ENCODE results near the gene SNRPA.

The SNRPA gene

GRCh38 chr19:40750058-40750873, 737 bp upstream of the SNRPA start, which contains the start of gene ACTMAP (continued):
- TF ChIP-seq ZNF280D (tag by site-specific recombination; IDR thresholded peaks at IDR 0.05): peak; percentile 89; the same call in 1 of the 2 replicates
- no peak for TF ChIP-seq ZNF645 (tag by site-specific recombination; IDR thresholded peaks at IDR 0.05)
- TF ChIP-seq YY2 (tag by site-specific recombination; IDR thresholded peaks at IDR 0.05): peak; percentile 99
- no peak for TF ChIP-seq ZNF544 (tag by site-specific recombination; IDR thresholded peaks at IDR 0.05)
- peak; percentile 97 for TF ChIP-seq KLF16 (tag by site-specific recombination; IDR thresholded peaks at IDR 0.05)
- no peak for TF ChIP-seq ZNF658 (tag by site-specific recombination; IDR thresholded peaks at IDR 0.05)
- TF ChIP-seq ZNF555 (tag by site-specific recombination; conservative IDR thresholded peaks at IDR 0.05): no peak
- peak; percentile 65; the same call in 1 of the 2 replicates for TF ChIP-seq ZNF449 (tag by site-specific recombination; IDR thresholded peaks at IDR 0.05)
- peak; percentile 31; the same call in 1 of the 2 replicates for TF ChIP-seq ZBTB20 (tag by site-specific recombination; IDR thresholded peaks at IDR 0.05)
- peak; percentile 71 for TF ChIP-seq ZNF843 (tag by site-specific recombination; IDR thresholded peaks at IDR 0.05)

- peaks cover 41% of the 10 kb centered on the region for H3K4me1 ChIP-seq (ENCODE audit: control insufficient read depth, insufficient read depth, low read length)
- peak overlapping the region; percentile 7; the same call in 1 of the 2 replicates for H3K27ac ChIP-seq (ENCODE audit: extremely low read depth, low read depth, low read length)
- ChIA-PET POLR2A (interaction anchor here (0.6 to 7.3 kb wide), 9 partner anchors 8 to 554 kb away, joined by 3 to 180 read pairs (median 4); partner anchors contain the start of genes COQ8B, ITPKC and RAB4B), CTCF (interaction anchor here (0.9 to 2.5 kb wide), 6 partner anchors 19 to 210 kb away, joined by 3 to 22 read pairs (median 4); no protein-coding TSS in a partner anchor)
- no peaks in the 10 kb centered on the region for H3K9me3 ChIP-seq (ENCODE audit: control insufficient read depth, insufficient read depth, low read depth, low read length)
- H3K36me3 ChIP-seq (ENCODE audit: control insufficient read depth in 2 of 2, insufficient read depth in 1 of 2, low read length in 2 of 2): peaks cover 41 to 67% of the 10 kb centered on the region in 2 experiments
- H3K4me3 ChIP-seq (ENCODE audit: low read depth, low read length): peak overlapping the region; percentile 64; the same call in 1 of the 2 replicates
- TF ChIP-seq ZNF175 (tag by site-specific recombination; IDR thresholded peaks at IDR 0.05): no peak
- 0 out of 2 replicates have a peak, but pooled peaks have one; percentile 21 for TF ChIP-seq ZNF24 (tag by site-specific recombination; IDR thresholded peaks at IDR 0.05)
- peak; percentile 89 for TF ChIP-seq EGR2 (tag by site-specific recombination; IDR thresholded peaks at IDR 0.05; ENCODE audit: low read depth)
- no peak; the same call in 1 of the 2 replicates for TF ChIP-seq PRDM4 (tag by site-specific recombination; IDR thresholded peaks at IDR 0.05)
- no peak for TF ChIP-seq GLI4 (tag by site-specific recombination; IDR thresholded peaks at IDR 0.05)
- no peak for TF ChIP-seq ZBTB21 (tag by site-specific recombination; IDR thresholded peaks at IDR 0.05)
- no peak for TF ChIP-seq ZNF548 (tag by site-specific recombination; IDR thresholded peaks at IDR 0.05)
- TF ChIP-seq SP3 (tag by site-specific recombination; IDR thresholded peaks at IDR 0.05): 0 out of 2 replicates have a peak, but pooled peaks have one; percentile 26
- no peak for TF ChIP-seq YY1 (tag by site-specific recombination; IDR thresholded peaks at IDR 0.05)
- no peak for TF ChIP-seq ZNF521 (tag by site-specific recombination; IDR thresholded peaks at IDR 0.05)
- no peak for TF ChIP-seq TCF7L2 (IDR thresholded peaks at IDR 0.05; ENCODE audit: borderline replicate concordance, low read depth, low read length)
- peak; percentile 97 for TF ChIP-seq ZNF362 (tag by site-specific recombination; IDR thresholded peaks at IDR 0.05)
- TF ChIP-seq ZNF843 (tag by site-specific recombination; IDR thresholded peaks at IDR 0.05): 0 out of 2 replicates have a peak, but pooled peaks have one; percentile 9
- TF ChIP-seq ZNF350 (tag by site-specific recombination; IDR thresholded peaks at IDR 0.05): no peak
- TF ChIP-seq KLF10 (tag by site-specific recombination; IDR thresholded peaks at IDR 0.05): no peak
- TF ChIP-seq KLF8 (tag by site-specific recombination; IDR thresholded peaks at IDR 0.05): peak; percentile 32; the same call in 1 of the 2 replicates
- TF ChIP-seq ZFHX2 (tag by site-specific recombination; conservative IDR thresholded peaks at IDR 0.05): peak; percentile 88
These were observed 1.3 kb downstream of the SNRPA start for GRCh38 chr19:40752257-40752781.
